Measurements from ENCODE around the gene NUAK1.

The NUAK1 gene

GRCh38 chr12:106090591-106091445 lies 47.9 kb downstream of the NUAK1 start:
- Histone ChIP-seq H3K27me3 (ENCODE audit: insufficient read depth, low read depth) (no peaks in the 10 kb centered on the region), H3K36me3 (ENCODE audit: insufficient read depth) (no peaks in the 10 kb centered on the region), H3K4me1 (ENCODE audit: low read depth, poor library complexity, severe bottlenecking) (no peaks in the 10 kb centered on the region), H3K79me2 (ENCODE audit: insufficient read depth, low read depth) (no peaks in the 10 kb centered on the region), H2AFZ (ENCODE audit: low read depth) (no peak overlapping the region), H4K20me1 (ENCODE audit: insufficient read depth) (no peaks in the 10 kb centered on the region), H3K27ac (no peak overlapping the region), H3K4me3 (IDR thresholded peaks at IDR 0.05; ENCODE audit: insufficient read depth, low read depth, low read length) (no peak overlapping the region), H3K4me2 (no peak overlapping the region), H3K9ac (no peak overlapping the region)
- TF ChIP-seq, protein P1, sequence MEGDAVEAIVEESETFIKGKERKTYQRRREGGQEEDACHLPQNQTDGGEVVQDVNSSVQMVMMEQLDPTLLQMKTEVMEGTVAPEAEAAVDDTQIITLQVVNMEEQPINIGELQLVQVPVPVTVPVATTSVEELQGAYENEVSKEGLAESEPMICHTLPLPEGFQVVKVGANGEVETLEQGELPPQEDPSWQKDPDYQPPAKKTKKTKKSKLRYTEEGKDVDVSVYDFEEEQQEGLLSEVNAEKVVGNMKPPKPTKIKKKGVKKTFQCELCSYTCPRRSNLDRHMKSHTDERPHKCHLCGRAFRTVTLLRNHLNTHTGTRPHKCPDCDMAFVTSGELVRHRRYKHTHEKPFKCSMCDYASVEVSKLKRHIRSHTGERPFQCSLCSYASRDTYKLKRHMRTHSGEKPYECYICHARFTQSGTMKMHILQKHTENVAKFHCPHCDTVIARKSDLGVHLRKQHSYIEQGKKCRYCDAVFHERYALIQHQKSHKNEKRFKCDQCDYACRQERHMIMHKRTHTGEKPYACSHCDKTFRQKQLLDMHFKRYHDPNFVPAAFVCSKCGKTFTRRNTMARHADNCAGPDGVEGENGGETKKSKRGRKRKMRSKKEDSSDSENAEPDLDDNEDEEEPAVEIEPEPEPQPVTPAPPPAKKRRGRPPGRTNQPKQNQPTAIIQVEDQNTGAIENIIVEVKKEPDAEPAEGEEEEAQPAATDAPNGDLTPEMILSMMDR (conservative IDR thresholded peaks at IDR 0.05; ENCODE audit: low read depth, low read length): no peak

DNA sequence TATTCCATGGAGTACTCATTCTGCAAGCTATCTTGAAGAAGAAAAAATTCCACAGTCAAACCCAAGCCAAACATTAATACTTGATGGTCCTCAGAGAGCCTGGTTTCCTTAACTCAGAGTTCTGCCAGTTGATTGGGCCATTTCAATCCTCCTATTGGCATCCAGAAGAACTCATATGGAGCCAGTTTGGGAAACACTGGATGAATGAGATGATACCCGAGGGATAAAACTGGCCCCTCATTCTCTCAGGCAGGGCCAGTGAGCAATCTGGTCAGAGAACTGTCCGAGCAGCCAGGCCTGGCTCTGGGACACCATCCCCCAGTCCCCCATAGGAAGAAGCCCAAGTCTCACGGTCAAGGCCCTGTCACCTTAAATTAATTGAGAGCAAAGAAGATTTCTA lies 48.8 kb downstream of the NUAK1 start:
- Histone ChIP-seq H3K4me3 (IDR thresholded peaks at IDR 0.05; ENCODE audit: insufficient read depth, low read depth, low read length) (no peak overlapping the region), H3K9ac (no peak overlapping the region), H3K36me3 (ENCODE audit: insufficient read depth) (no peaks in the 10 kb centered on the region), H4K20me1 (ENCODE audit: insufficient read depth) (no peaks in the 10 kb centered on the region), H3K79me2 (ENCODE audit: insufficient read depth, low read depth) (no peaks in the 10 kb centered on the region), H3K27ac (no peak overlapping the region), H3K4me2 (no peak overlapping the region), H3K27me3 (ENCODE audit: insufficient read depth, low read depth) (no peaks in the 10 kb centered on the region), H3K4me1 (ENCODE audit: low read depth, poor library complexity, severe bottlenecking) (no peaks in the 10 kb centered on the region), H2AFZ (ENCODE audit: low read depth) (no peak overlapping the region)
- TF ChIP-seq, protein P1 (conservative IDR thresholded peaks at IDR 0.05; ENCODE audit: low read depth, low read length): no peak

DNA sequence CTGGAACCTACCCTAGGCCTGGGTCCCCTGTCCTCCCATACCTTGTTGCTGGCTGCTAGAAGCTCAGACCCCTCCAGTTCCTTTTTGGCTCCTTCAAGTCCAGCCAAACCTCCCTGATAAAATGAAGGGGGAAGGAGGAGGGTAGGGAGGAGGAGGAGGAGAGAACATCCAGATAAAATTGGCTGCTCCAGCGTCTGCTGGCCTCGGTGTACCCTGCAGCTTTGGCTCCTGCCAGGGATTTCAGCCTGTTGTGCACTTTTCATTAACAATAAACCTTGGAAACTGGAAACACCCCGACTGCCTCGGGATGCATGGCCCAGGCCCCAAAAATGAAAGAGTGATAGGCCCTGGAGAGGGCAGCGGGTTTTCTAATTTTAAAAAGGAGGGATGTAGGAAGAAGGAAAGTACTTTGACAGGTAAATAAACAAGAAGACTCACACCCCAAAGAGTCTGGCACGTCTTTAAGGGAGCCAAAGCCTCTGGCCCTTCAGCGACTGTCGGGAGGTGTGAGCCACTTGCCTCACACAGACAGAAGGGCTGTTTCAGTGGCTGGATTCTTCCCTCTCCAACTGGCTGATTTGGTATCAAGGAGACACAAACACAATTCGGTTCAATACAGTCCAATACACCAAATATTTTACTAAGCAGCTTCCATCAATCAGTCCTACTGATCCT lies 49.8 kb downstream of the NUAK1 start:
- Histone ChIP-seq H3K27ac (no peak overlapping the region), H4K20me1 (ENCODE audit: insufficient read depth) (no peaks in the 10 kb centered on the region), H3K36me3 (ENCODE audit: insufficient read depth) (no peaks in the 10 kb centered on the region), H3K79me2 (ENCODE audit: insufficient read depth, low read depth) (no peaks in the 10 kb centered on the region), H3K4me2 (no peak overlapping the region), H2AFZ (ENCODE audit: low read depth) (no peak overlapping the region), H3K4me1 (ENCODE audit: low read depth, poor library complexity, severe bottlenecking) (no peaks in the 10 kb centered on the region), H3K9ac (no peak overlapping the region), H3K27me3 (ENCODE audit: insufficient read depth, low read depth) (no peaks in the 10 kb centered on the region), H3K4me3 (IDR thresholded peaks at IDR 0.05; ENCODE audit: insufficient read depth, low read depth, low read length) (no peak overlapping the region)
- TF ChIP-seq, protein P1 (conservative IDR thresholded peaks at IDR 0.05; ENCODE audit: low read depth, low read length): no peak

GRCh38 chr12:106088246-106088808 lies 50.4 kb downstream of the NUAK1 start:
- no peaks in the 10 kb centered on the region for H3K27me3 ChIP-seq (ENCODE audit: insufficient read depth, low read depth)
- no peaks in the 10 kb centered on the region for H4K20me1 ChIP-seq (ENCODE audit: insufficient read depth)
- H3K4me3 ChIP-seq (IDR thresholded peaks at IDR 0.05; ENCODE audit: insufficient read depth, low read depth, low read length): no peak overlapping the region
- H2AFZ ChIP-seq (ENCODE audit: low read depth): no peak overlapping the region
- H3K4me2 ChIP-seq: no peak overlapping the region
- no peak overlapping the region for H3K9ac ChIP-seq
- H3K4me1 ChIP-seq (ENCODE audit: low read depth, poor library complexity, severe bottlenecking): no peaks in the 10 kb centered on the region
- TF ChIP-seq, protein P1 (conservative IDR thresholded peaks at IDR 0.05; ENCODE audit: low read depth, low read length): no peak
- H3K36me3 ChIP-seq (ENCODE audit: insufficient read depth): 0 out of 2 replicates have a peak, but pooled peaks cover 2% of the 10 kb centered on the region
- H3K79me2 ChIP-seq (ENCODE audit: insufficient read depth, low read depth): no peaks in the 10 kb centered on the region
- no peak overlapping the region for H3K27ac ChIP-seq

All from KMS-11 (cell line).